Smooth muscle cell (in vitro differentiated cells): ENCODE results near the gene TTC9. TPM values are rescaled to one million over a fixed set of nuclear protein-coding genes. Genes with fewer than 3 reads are reported as not detected.

ENCODE experiments used
- DNase-seq: peaks from one replicate; lab custom pipeline; 2025; ENCODE audit not compliant: unreplicated experiment; lab: John Stamatoyannopoulos, UW
- H2AFZ ChIP-seq: fragments of 200-600 bp; sonication (generic); 2 replicates; pipeline ENCODE4 v1.6.0; 2016; ENCODE audit warnings: antibody characterized with exemption, low read depth, mild to moderate bottlenecking
- H3F3A ChIP-seq: fragments of 200-600 bp; sonication (generic); 2 replicates; pipeline ENCODE4 v1.6.0; 2017; ENCODE audit warnings: antibody characterized with exemption, low read depth
- H3K27ac ChIP-seq: fragments of 200-600 bp; sonication (generic); 2 replicates; pipeline ENCODE4 v1.5.1; 2016; ENCODE audit warnings: low read depth, mild to moderate bottlenecking
- H3K27me3 ChIP-seq: fragments of 200-600 bp; sonication (generic); 2 replicates; pipeline ENCODE4 v1.6.1; 2016; ENCODE audit warnings: low read depth, mild to moderate bottlenecking
- H3K36me3 ChIP-seq: fragments of 200-600 bp; sonication (generic); 2 replicates; pipeline ENCODE4 v1.5.1; 2016; ENCODE audit warnings: low read depth
- H3K4me1 ChIP-seq: fragments of 200-600 bp; sonication (generic); 2 replicates; pipeline ENCODE4 v1.5.1; 2016; ENCODE audit warnings: low read depth
- H3K4me2 ChIP-seq: fragments of 200-600 bp; sonication (generic); 2 replicates; pipeline ENCODE4 v1.6.0; 2016; ENCODE audit warnings: mild to moderate bottlenecking
- H3K4me3 ChIP-seq: fragments of 200-600 bp; sonication (generic); 2 replicates; pipeline ENCODE4 v1.5.1; 2016; ENCODE audit warnings: mild to moderate bottlenecking
- H3K79me2 ChIP-seq: fragments of 200-600 bp; sonication (generic); 2 replicates; pipeline ENCODE4 v1.6.0; 2016; ENCODE audit warnings: low read depth, mild to moderate bottlenecking
- H3K9ac ChIP-seq: fragments of 200-600 bp; sonication (generic); 2 replicates; pipeline ENCODE4 v1.6.0; 2016; ENCODE audit warnings: low read depth
- H3K9me3 ChIP-seq: fragments of 200-600 bp; sonication (generic); replicated peaks from 2 replicates; pipeline ENCODE4 v1.5.1; 2016; ENCODE audit warnings: low read depth
- H4K20me1 ChIP-seq: fragments of 200-600 bp; sonication (generic); 2 replicates; pipeline ENCODE4 v1.6.0; 2016; ENCODE audit warnings: low read depth
- CTCF ChIP-seq: fragments of 200-600 bp; sonication (generic); IDR thresholded peaks from 2 replicates; pipeline ENCODE4 v1.5.1; 2017; ENCODE audit warnings: borderline replicate concordance, mild to moderate bottlenecking, antibody characterized with exemption; ENCODE audit not compliant: insufficient read depth, poor library complexity, severe bottlenecking
- WGBS: methylation state at CpG from one replicate; pipeline ENCODE4 v1.1.7; 2016; ENCODE audit warnings: low lambda C conversion rate; 5-methylcytosine and 5-hydroxymethylcytosine counted together
- polyA plus RNA-seq: library from polyadenylated mRNA; unstranded; fragments of >200 nt; fragmentation: Nextera tagmentation; extraction: Ambion mirVana; gene quantifications from 2 replicates; pipeline ENCODE4 v1.2.1, GENCODE V29; 2016
- total RNA-seq: library from RNA; depleted of rRNA; stranded (reverse); fragments of >200 nt; gene quantifications from 2 replicates; pipeline ENCODE4 v1.2.3, GENCODE V29; 2014

Gene TTC9
- total and polyA plus RNA-seq, 2 experiments from 2014 or later = 1.2 to 4.4 TPM

GRCh38 chr14:70642303-70643235, 853 bp downstream of the TTC9 start:
- Histone ChIP-seq H3K27ac (no peak overlapping the region), H3K27me3 (peaks cover 34% of the 10 kb centered on the region), H3K4me2 (peak overlapping the region; percentile 100), H3K4me1 (peaks cover 7% of the 10 kb centered on the region), H3K36me3 (no peaks in the 10 kb centered on the region), H4K20me1 (no peaks in the 10 kb centered on the region), H3K4me3 (peak overlapping the region; percentile 75), H3F3A (no peaks in the 10 kb centered on the region), H3K79me2 (peaks cover 8% of the 10 kb centered on the region), H2AFZ (peak overlapping the region; percentile 98), H3K9me3 (no peaks in the 10 kb centered on the region), H3K9ac (no peak overlapping the region)
- 3% methylated on average over 42 of the region's 51 CpGs for WGBS
- no peak for DNase-seq
- no peak for TF ChIP-seq CTCF

GRCh38 chr14:70643967-70644366, 2.3 kb downstream of the TTC9 start:
- H3K4me1 ChIP-seq = peaks cover 7% of the 10 kb centered on the region
- H3K79me2 ChIP-seq = peaks cover 8% of the 10 kb centered on the region
- no peaks in the 10 kb centered on the region for H3F3A ChIP-seq
- no peak for DNase-seq
- no peak overlapping the region for H3K27ac ChIP-seq
- H3K9me3 ChIP-seq = no peaks in the 10 kb centered on the region
- peaks cover 32% of the 10 kb centered on the region for H3K27me3 ChIP-seq
- TF ChIP-seq CTCF = no peak
- WGBS = 78% methylated on average over 5 of the region's 5 CpGs
- no peak overlapping the region for H3K4me3 ChIP-seq
- no peak overlapping the region for H3K4me2 ChIP-seq
- no peak overlapping the region for H3K9ac ChIP-seq
- H3K36me3 ChIP-seq = no peaks in the 10 kb centered on the region
- no peaks in the 10 kb centered on the region for H4K20me1 ChIP-seq
- no peak overlapping the region for H2AFZ ChIP-seq

- peaks cover 18% of the 10 kb centered on the region for H3K27me3 ChIP-seq
- no peaks in the 10 kb centered on the region for H3F3A ChIP-seq
- no peak overlapping the region for H2AFZ ChIP-seq
- no peak overlapping the region for H3K27ac ChIP-seq
- no peak for TF ChIP-seq CTCF
- 88% methylated on average over 6 of the region's 6 CpGs for WGBS
- H3K79me2 ChIP-seq = peaks cover 8% of the 10 kb centered on the region
- H4K20me1 ChIP-seq = no peaks in the 10 kb centered on the region
- no peaks in the 10 kb centered on the region for H3K36me3 ChIP-seq
- H3K4me3 ChIP-seq = no peak overlapping the region
- no peak for DNase-seq
- peaks cover 7% of the 10 kb centered on the region for H3K4me1 ChIP-seq
- no peak overlapping the region for H3K9ac ChIP-seq
- no peaks in the 10 kb centered on the region for H3K9me3 ChIP-seq
- no peak overlapping the region for H3K4me2 ChIP-seq
Observed at GRCh38 chr14:70645892-70646291, 4.2 kb downstream of the TTC9 start.
